ENCODE measurements around the gene LINGO4.

LINGO4 gene

GRCh38 chr1:151834239-151834638 lies 29.0 kb upstream of the LINGO4 start:
- DNase-seq (no peak), ATAC-seq (peak; percentile 16)

GRCh38 chr1:151833172-151833900 lies 28.1 kb upstream of the LINGO4 start:
- DNase-seq (no peak), ATAC-seq (no peak)

GRCh38 chr1:151832318-151832980 lies 27.2 kb upstream of the LINGO4 start:
- DNase-seq (no peak), ATAC-seq (no peak)

GRCh38 chr1:151831605-151832004 lies 26.4 kb upstream of the LINGO4 start, which contains the start of gene RORC:
Gene RORC (minus strand): TSS chr1:151831802. CDS start chr1:151831764, 38 bp downstream.
- DNase-seq (no peak), ATAC-seq (no peak)

GRCh38 chr1:151831256-151831591 lies 26.0 kb upstream of the LINGO4 start:
- DNase-seq (no peak), ATAC-seq (no peak)

- DNase-seq (no peak), ATAC-seq (no peak)
These were observed 24.8 kb upstream of the LINGO4 start for GRCh38 chr1:151830055-151830454.

GRCh38 chr1:151829352-151830046 lies 24.3 kb upstream of the LINGO4 start:
- no peak for ATAC-seq
- DNase-seq, result no peak

GRCh38 chr1:151828921-151829320 lies 23.7 kb upstream of the LINGO4 start:
- DNase-seq (no peak), ATAC-seq (no peak)

GRCh38 chr1:151827853-151828252 lies 22.6 kb upstream of the LINGO4 start:
- no peak for DNase-seq
- no peak for ATAC-seq

GRCh38 chr1:151825751-151826660 lies 20.8 kb upstream of the LINGO4 start:
- ATAC-seq (peak; percentile 37), DNase-seq (peak; percentile 65)

GRCh38 chr1:151825204-151825603 lies 20.0 kb upstream of the LINGO4 start:
- DNase-seq, result no peak
- no peak for ATAC-seq

- DNase-seq (no peak), ATAC-seq (no peak)
These were observed 18.0 kb upstream of the LINGO4 start for GRCh38 chr1:151823175-151823574.

- ATAC-seq, result peak; percentile 52
- DNase-seq, result peak; percentile 67
These were observed 17.2 kb upstream of the LINGO4 start for GRCh38 chr1:151822404-151822803.

GRCh38 chr1:151820940-151821339 lies 15.7 kb upstream of the LINGO4 start:
- ATAC-seq (no peak), DNase-seq (no peak)

GRCh38 chr1:151819976-151820623 lies 14.9 kb upstream of the LINGO4 start:
- DNase-seq (no peak), ATAC-seq (peak; percentile 70)

- DNase-seq, result no peak
- no peak for ATAC-seq
These were observed 14.1 kb upstream of the LINGO4 start for GRCh38 chr1:151819227-151819835.

- DNase-seq (no peak), ATAC-seq (no peak)
These were observed 12.1 kb upstream of the LINGO4 start for GRCh38 chr1:151817353-151817730.

GRCh38 chr1:151816548-151817352 lies 11.5 kb upstream of the LINGO4 start:
- DNase-seq, result no peak
- no peak for ATAC-seq

GRCh38 chr1:151815716-151816327 lies 10.6 kb upstream of the LINGO4 start:
- DNase-seq (no peak), ATAC-seq (no peak)

- ATAC-seq (no peak), DNase-seq (no peak)
These were observed 9.8 kb upstream of the LINGO4 start for GRCh38 chr1:151814971-151815545.
